GM23338 (cell line): ENCODE measurements around the gene IRF5. TPM values are rescaled to one million over a fixed set of nuclear protein-coding genes. Genes with fewer than 3 reads are reported as not detected.

ENCODE experiments used
- ATAC-seq: fragments of 200-7000 bp; cut with Tn5 transposase; 3 replicates; pipeline ENCODE4 v1.9.1; 2020
- DNase-seq: peaks from one replicate; pipeline ENCODE4 v3.0.0-alpha.2; 2015; ENCODE audit warnings: low spot score
- H2AFZ ChIP-seq: fragments of 200-600 bp; sonication (generic); 2 replicates; pipeline ENCODE4 v1.8.0; 2016; ENCODE audit warnings: antibody characterized with exemption, mild to moderate bottlenecking, moderate library complexity
- H3F3A ChIP-seq: fragments of 200-600 bp; sonication (generic); replicated peaks from 2 replicates; pipeline ENCODE4 v1.8.0; 2017; ENCODE audit warnings: antibody characterized with exemption, mixed run types, low read depth
- H3K27ac ChIP-seq: fragments of 200-600 bp; sonication (generic); 2 replicates; pipeline ENCODE4 v1.6.1; 2016; ENCODE audit warnings: low read depth
- H3K27me3 ChIP-seq: fragments of 200-600 bp; sonication (generic); 2 replicates; pipeline ENCODE4 v1.8.0; 2016; ENCODE audit warnings: mild to moderate bottlenecking, mixed run types, moderate library complexity; ENCODE audit not compliant: insufficient read depth
- H3K36me3 ChIP-seq: fragments of 200-600 bp; sonication (generic); 2 replicates; pipeline ENCODE4 v1.8.0; 2016; ENCODE audit warnings: mild to moderate bottlenecking; ENCODE audit not compliant: insufficient read depth
- H3K4me1 ChIP-seq: fragments of 200-600 bp; sonication (generic); 2 replicates; pipeline ENCODE4 v1.8.0; 2016; ENCODE audit warnings: mild to moderate bottlenecking, moderate library complexity; ENCODE audit not compliant: insufficient read depth
- H3K4me2 ChIP-seq: fragments of 200-600 bp; sonication (generic); 2 replicates; pipeline ENCODE4 v1.7.1; 2017; ENCODE audit warnings: mixed run types
- H3K4me3 ChIP-seq: fragments of 200-600 bp; sonication (generic); 2 replicates; pipeline ENCODE4 v1.6.1; 2016; ENCODE audit warnings: mixed run types
- H3K79me2 ChIP-seq: fragments of 200-600 bp; sonication (generic); replicated peaks from 2 replicates; pipeline ENCODE4 v1.8.0; 2017; ENCODE audit warnings: mild to moderate bottlenecking; ENCODE audit not compliant: insufficient read depth
- H3K9me2 ChIP-seq: fragments of 200-600 bp; sonication (generic); 2 replicates; pipeline ENCODE4 v1.8.0; 2017; ENCODE audit not compliant: insufficient read depth
- H4K20me1 ChIP-seq: fragments of 200-600 bp; sonication (generic); replicated peaks from 2 replicates; pipeline ENCODE4 v1.8.0; 2017; ENCODE audit warnings: mild to moderate bottlenecking; ENCODE audit not compliant: insufficient read depth
- H3K27ac Mint-ChIP-seq: 2 replicates; pipeline ENCODE4 v1.8.0; 2020; ENCODE audit warnings: inconsistent platforms, mild to moderate bottlenecking, moderate library complexity, mixed read lengths
- H3K27me3 Mint-ChIP-seq: 3 replicates; pipeline ENCODE4 v1.8.0; 2022; ENCODE audit warnings: low read depth, mild to moderate bottlenecking, moderate library complexity, mixed read lengths, inconsistent platforms; ENCODE audit not compliant: insufficient read depth, poor library complexity
- H3K36me3 Mint-ChIP-seq: 3 replicates; pipeline ENCODE4 v1.8.0; 2021; ENCODE audit warnings: low read depth, mild to moderate bottlenecking, inconsistent platforms, moderate library complexity, mixed read lengths
- H3K4me1 Mint-ChIP-seq: 3 replicates; pipeline ENCODE4 v1.8.0; 2020; ENCODE audit warnings: mild to moderate bottlenecking, inconsistent platforms, mixed read lengths
- H3K4me3 Mint-ChIP-seq: 3 replicates; pipeline ENCODE4 v1.8.0; 2021; ENCODE audit warnings: moderate library complexity, mild to moderate bottlenecking, inconsistent platforms, mixed read lengths
- H3K9me3 Mint-ChIP-seq: 3 replicates; pipeline ENCODE4 v1.8.0; 2020; ENCODE audit warnings: moderate library complexity, mild to moderate bottlenecking, inconsistent platforms, mixed read lengths
- CREB1 ChIP-seq: fragments of 250-450 bp; sonication (Bioruptor Pico); IDR thresholded peaks from 2 replicates; pipeline ENCODE4 v1.5.0; 2020; ENCODE audit warnings: low read depth, mild to moderate bottlenecking, moderate library complexity
- CTCF ChIP-seq, 2 experiments: fragments of 200-600 bp in 1 of 2; sonication (generic) in 1 of 2; conservative IDR thresholded peaks; 2 replicates each; pipeline versions ENCODE4 v1.5.1 to v1.6.1; 2016 to 2017; ENCODE audit warnings: antibody characterized with exemption in 2 of 2, low read depth in 2 of 2, mild to moderate bottlenecking in 2 of 2, moderate library complexity in 1 of 2
- ETS1 ChIP-seq: IDR thresholded peaks from 2 replicates; pipeline ENCODE4 v1.6.1; 2016; ENCODE audit warnings: antibody characterized with exemption
- EZH2 ChIP-seq: fragments of 200-600 bp; sonication (generic); IDR thresholded peaks from one replicate; pipeline ENCODE4 v1.8.0; 2017; ENCODE audit warnings: antibody characterized with exemption, mild to moderate bottlenecking, low read depth; ENCODE audit not compliant: unreplicated experiment
- JUNB ChIP-seq: IDR thresholded peaks from one replicate; pipeline ENCODE4 v1.6.1; 2016; ENCODE audit warnings: antibody characterized with exemption; ENCODE audit not compliant: unreplicated experiment
- POLR2AphosphoS5 ChIP-seq: IDR thresholded peaks from 2 replicates; pipeline ENCODE4 v1.6.1; 2016; ENCODE audit warnings: antibody characterized with exemption, low read depth
- ZNF331 ChIP-seq: fragments of 250-450 bp; sonication (Bioruptor Pico); IDR thresholded peaks from 2 replicates; pipeline ENCODE4 v1.5.0; 2020; ENCODE audit warnings: low read depth, mild to moderate bottlenecking, moderate library complexity
- ZNF462 ChIP-seq: fragments of 250-450 bp; sonication (Bioruptor Pico); IDR thresholded peaks from 2 replicates; pipeline ENCODE4 v1.5.0; 2020; ENCODE audit warnings: mild to moderate bottlenecking, moderate library complexity
- polyA plus RNA-seq: library from polyadenylated mRNA; unstranded; fragments of >200 nt; fragmentation: Nextera tagmentation; extraction: Ambion mirVana; gene quantifications from 2 replicates; pipeline ENCODE4 v1.2.1, GENCODE V29; 2016
- total RNA-seq: library from RNA; depleted of rRNA; stranded (reverse); fragments of >200 nt; shearing (Covaris generic); gene quantifications from 2 replicates; pipeline ENCODE4 v1.2.3, GENCODE V29; 2014

Gene IRF5
- total and polyA plus RNA-seq, 2 experiments from 2014 or later: 0.37 to 3.7 TPM

- DNase-seq: peak; percentile 56
- no peak overlapping the region for H3K27ac Mint-ChIP-seq
These were observed 882 bp downstream of the IRF5 start for GRCh38 chr7:128938544-128939074.

GRCh38 chr7:128939075-128939860 lies 1.5 kb downstream of the IRF5 start:
- H3K27ac Mint-ChIP-seq: no peak overlapping the region
- ATAC-seq (no peak), DNase-seq (no peak)
- Histone ChIP-seq H3K79me2 (no peaks in the 10 kb centered on the region), H3K27ac (no peak overlapping the region), H3F3A (0 out of 2 replicates have a peak, but pooled peaks cover 5% of the 10 kb centered on the region), H3K4me2 (peak overlapping the region; percentile 86; the same call in 1 of the 2 replicates), H3K9me2 (no peaks in the 10 kb centered on the region), H3K4me3 (peak overlapping the region; percentile 61; the same call in 1 of the 2 replicates), H4K20me1 (peaks cover 4% of the 10 kb centered on the region; the same call in 1 of the 2 replicates), H3K27me3 (peaks cover 61% of the 10 kb centered on the region), H3K4me1 (no peaks in the 10 kb centered on the region), H3K36me3 (no peaks in the 10 kb centered on the region), H2AFZ (no peak overlapping the region)
- H3K4me3 Mint-ChIP-seq: peak overlapping the region; percentile 81; the same call in 2 of the 3 replicates
- no peaks in the 10 kb centered on the region for H3K9me3 Mint-ChIP-seq
- no peaks in the 10 kb centered on the region; the same call in 2 of the 3 replicates for H3K36me3 Mint-ChIP-seq
- peaks cover 11% of the 10 kb centered on the region for H3K4me1 Mint-ChIP-seq
- H3K27me3 Mint-ChIP-seq: peaks cover 55% of the 10 kb centered on the region
- TF ChIP-seq POLR2AphosphoS5 (no peak), ZNF462 (CRISPR knock-in tag) (no peak), ZNF331 (no peak), CTCF (conservative IDR thresholded peaks at IDR 0.05; ENCODE audit: low read depth in 2 of 2) (no peak), CREB1 (CRISPR knock-in tag) (no peak), JUNB (no peak)

More at GRCh38 chr7:128938544-128939074, 882 bp downstream of the IRF5 start:
- Mint-ChIP-seq H3K4me3 (peak overlapping the region; percentile 81), H3K4me1 (peaks cover 11% of the 10 kb centered on the region), H3K27me3 (peaks cover 55% of the 10 kb centered on the region), H3K9me3 (no peaks in the 10 kb centered on the region), H3K36me3 (no peaks in the 10 kb centered on the region; the same call in 2 of the 3 replicates)
- H4K20me1 ChIP-seq: peaks cover 4% of the 10 kb centered on the region; the same call in 1 of the 2 replicates
- H3K9me2 ChIP-seq: no peaks in the 10 kb centered on the region
- peak; percentile 72 for TF ChIP-seq EZH2
- no peak for TF ChIP-seq ETS1
- 0 out of 2 replicates have a peak, but pooled peaks cover 5% of the 10 kb centered on the region for H3F3A ChIP-seq
- no peaks in the 10 kb centered on the region for H3K36me3 ChIP-seq
- peak overlapping the region; percentile 61 for H3K4me3 ChIP-seq
- ATAC-seq: peak; percentile 21
- H3K79me2 ChIP-seq: no peaks in the 10 kb centered on the region
- H3K27me3 ChIP-seq: peaks cover 61% of the 10 kb centered on the region
- no peak overlapping the region for H3K27ac ChIP-seq
- H3K4me2 ChIP-seq: peak overlapping the region; percentile 86
- no peaks in the 10 kb centered on the region for H3K4me1 ChIP-seq
- peak overlapping the region; percentile 96 for H2AFZ ChIP-seq
